ENCODE measurements around the gene HS6ST2. TPM values are rescaled to one million over a fixed set of nuclear protein-coding genes. Genes with fewer than 3 reads are reported as not detected.
A peak's percentile ranks its signal among the peaks of the same experiment; 100 is the strongest.

Gene HS6ST2
- total and polyA plus RNA-seq, 9 donors = 27.8 to 52.3 (median 38.8) TPM

DNA sequence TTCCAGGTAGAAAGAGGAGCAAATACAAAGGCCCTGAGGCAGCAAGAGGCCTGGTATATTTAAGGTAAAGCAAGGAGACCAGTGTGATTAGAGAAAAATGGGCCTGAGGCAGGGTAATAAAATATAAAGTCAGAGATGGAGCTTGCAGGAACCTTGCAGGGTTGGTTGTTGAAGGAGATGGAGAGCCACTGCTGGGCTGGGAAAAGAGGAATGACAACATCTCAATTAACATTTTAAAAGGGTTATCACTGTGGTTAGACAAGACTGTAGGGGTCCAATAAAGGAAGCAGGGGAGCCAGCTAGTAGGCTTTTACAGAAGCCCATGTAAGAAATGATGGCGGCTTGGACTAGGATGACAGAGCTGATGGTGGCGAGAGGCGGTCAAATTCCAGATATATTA, 264.0 kb downstream of the HS6ST2 start:
- DNase-seq = no peak
- Histone ChIP-seq H3K36me3 (ENCODE audit: control insufficient read depth, insufficient read depth, low read length) (no peaks in the 10 kb centered on the region), H3K4me1 (ENCODE audit: control insufficient read depth, insufficient read depth, low read length) (no peaks in the 10 kb centered on the region), H3K27me3 (ENCODE audit: control insufficient read depth, insufficient read depth, low read length) (peaks cover 32% of the 10 kb centered on the region), H3K27ac (ENCODE audit: low read length) (no peak overlapping the region), H3K4me3 (ENCODE audit: low read length) (no peak overlapping the region), H3K9me3 (replicated peaks; ENCODE audit: control insufficient read depth, low read depth, low read length) (no peaks in the 10 kb centered on the region)
- WGBS (ENCODE audit: insufficient coverage) = 91% methylated on average over 3 of the region's 3 CpGs

DNA sequence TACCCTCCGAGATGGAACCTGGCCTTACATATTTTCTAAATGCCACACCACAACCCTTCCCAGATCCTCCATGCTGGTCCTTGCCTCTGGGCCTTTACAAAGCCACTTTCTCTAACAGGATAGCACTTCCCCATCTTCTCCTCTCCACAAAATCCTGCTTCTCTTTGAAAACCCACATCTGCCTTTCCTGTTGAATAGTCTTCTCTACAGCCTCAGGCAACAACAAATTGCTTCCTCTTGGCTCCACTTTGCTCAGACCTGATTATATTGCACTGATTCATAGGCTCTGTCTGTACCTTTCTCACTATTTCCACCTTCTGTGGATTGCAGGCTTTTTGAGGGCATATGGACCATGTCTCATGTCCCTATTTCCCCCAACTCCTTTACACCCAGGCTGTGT, 265.9 kb downstream of the HS6ST2 start:
- no peaks in the 10 kb centered on the region for H3K36me3 ChIP-seq (ENCODE audit: control insufficient read depth, insufficient read depth, low read length)
- H3K27ac ChIP-seq (ENCODE audit: low read length) = no peak overlapping the region
- no peak for DNase-seq
- H3K27me3 ChIP-seq (ENCODE audit: control insufficient read depth, insufficient read depth, low read length) = peaks cover 34% of the 10 kb centered on the region
- H3K4me1 ChIP-seq (ENCODE audit: control insufficient read depth, insufficient read depth, low read length) = no peaks in the 10 kb centered on the region
- H3K4me3 ChIP-seq (ENCODE audit: low read length) = no peak overlapping the region
- WGBS (ENCODE audit: insufficient coverage) = 86% methylated on average over 1 of the region's 1 CpG
- no peaks in the 10 kb centered on the region for H3K9me3 ChIP-seq (replicated peaks; ENCODE audit: control insufficient read depth, low read depth, low read length)

DNA sequence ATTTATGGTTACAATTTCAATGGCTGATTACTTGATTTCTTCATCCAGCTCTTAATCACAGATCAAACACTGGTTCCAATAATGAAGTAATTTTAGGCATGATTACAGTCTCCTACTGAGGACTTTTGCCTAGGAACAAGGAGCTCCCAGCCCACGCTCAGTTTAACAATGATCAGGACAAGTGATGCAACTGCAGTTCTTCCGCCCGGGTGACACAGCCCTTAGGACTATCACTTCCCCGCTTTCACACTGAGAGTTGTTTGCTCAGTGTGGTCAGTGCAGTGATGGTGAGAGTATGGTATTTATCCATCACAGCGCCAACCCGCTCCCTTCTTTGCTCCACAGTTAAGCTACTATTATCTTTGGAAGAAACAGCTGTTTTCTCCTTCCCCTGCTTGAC, 266.4 kb downstream of the HS6ST2 start:
- H3K27me3 ChIP-seq (ENCODE audit: control insufficient read depth, insufficient read depth, low read length) = peaks cover 37% of the 10 kb centered on the region
- WGBS (ENCODE audit: insufficient coverage) = no CpG with 5 or more reads among the region's 6 CpGs
- no peaks in the 10 kb centered on the region for H3K9me3 ChIP-seq (replicated peaks; ENCODE audit: control insufficient read depth, low read depth, low read length)
- H3K4me3 ChIP-seq (ENCODE audit: low read length) = no peak overlapping the region
- no peak overlapping the region for H3K27ac ChIP-seq (ENCODE audit: low read length)
- DNase-seq = no peak
- H3K4me1 ChIP-seq (ENCODE audit: control insufficient read depth, insufficient read depth, low read length) = no peaks in the 10 kb centered on the region
- H3K36me3 ChIP-seq (ENCODE audit: control insufficient read depth, insufficient read depth, low read length) = no peaks in the 10 kb centered on the region

DNA sequence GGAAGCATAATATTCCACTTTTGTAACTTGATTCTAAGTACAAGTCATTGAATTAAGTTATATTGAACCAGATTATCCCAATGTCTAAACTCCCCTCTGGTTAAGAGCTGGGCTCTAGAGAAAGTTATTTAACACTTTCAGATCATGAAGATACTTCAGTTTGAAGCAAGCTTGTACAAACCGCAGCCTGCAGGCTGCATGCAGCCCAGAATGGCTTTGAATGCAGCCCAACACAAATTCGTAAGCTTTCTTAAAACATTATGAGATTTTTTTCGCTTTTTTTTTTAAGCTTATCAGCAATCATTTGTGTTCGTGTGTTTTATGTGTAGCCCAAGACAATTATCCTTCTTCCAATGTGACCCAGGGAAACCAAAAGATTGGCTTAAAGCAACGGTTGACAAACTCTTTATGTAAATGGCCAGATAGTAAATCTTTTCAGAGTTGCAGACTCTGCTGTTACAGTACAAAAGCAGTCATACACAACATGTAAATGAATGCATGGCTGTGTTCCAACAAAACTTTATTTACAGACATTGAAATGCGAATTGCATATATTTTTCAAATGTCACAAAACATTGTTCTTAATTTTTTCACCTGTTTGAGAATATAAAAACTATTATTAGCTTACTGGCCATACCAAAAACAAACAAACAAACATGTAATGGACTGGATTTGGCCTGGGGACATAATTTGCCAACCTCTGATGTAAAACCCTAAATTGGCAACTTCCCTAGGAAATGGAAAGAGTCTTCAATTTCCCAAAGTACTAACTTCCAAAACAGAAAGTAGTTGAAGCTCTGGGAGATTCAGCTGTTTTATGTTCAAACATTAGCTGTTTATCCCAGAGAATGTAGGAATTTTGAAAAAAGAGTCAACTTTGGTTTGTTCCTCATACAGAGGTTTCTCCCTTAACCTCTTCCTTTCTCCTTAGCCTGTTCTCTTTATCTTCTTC, 268.5 kb downstream of the HS6ST2 start:
- no peaks in the 10 kb centered on the region for H3K9me3 ChIP-seq (replicated peaks; ENCODE audit: control insufficient read depth, low read depth, low read length)
- no peaks in the 10 kb centered on the region for H3K36me3 ChIP-seq (ENCODE audit: control insufficient read depth, insufficient read depth, low read length)
- DNase-seq = peak; percentile 24
- no peak overlapping the region for H3K4me3 ChIP-seq (ENCODE audit: low read length)
- WGBS (ENCODE audit: insufficient coverage) = 80% methylated on average over 1 of the region's 6 CpGs
- H3K27me3 ChIP-seq (ENCODE audit: control insufficient read depth, insufficient read depth, low read length) = peaks cover 35% of the 10 kb centered on the region
- no peak overlapping the region for H3K27ac ChIP-seq (ENCODE audit: low read length)
- no peaks in the 10 kb centered on the region for H3K4me1 ChIP-seq (ENCODE audit: control insufficient read depth, insufficient read depth, low read length)

DNA sequence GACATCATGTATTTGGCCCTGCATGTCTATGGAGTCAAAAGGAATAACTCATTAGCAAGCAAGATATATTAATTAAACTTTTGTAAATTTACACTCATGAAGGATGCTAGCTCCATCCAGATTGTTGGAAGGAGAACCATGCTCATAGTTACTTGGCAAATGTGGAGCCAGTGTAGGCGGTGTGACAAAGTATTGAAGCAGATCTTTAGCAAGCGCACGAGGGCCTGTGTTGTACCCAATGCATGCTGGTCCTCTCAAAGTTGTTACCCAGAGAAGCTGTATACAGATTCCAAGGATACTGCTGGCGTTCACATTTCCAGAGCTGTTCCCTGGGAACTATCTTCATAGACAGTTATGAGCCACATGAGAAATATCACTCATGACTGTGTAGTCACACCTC, 273.2 kb downstream of the HS6ST2 start:
- no peaks in the 10 kb centered on the region for H3K4me1 ChIP-seq (ENCODE audit: control insufficient read depth, insufficient read depth, low read length)
- DNase-seq = no peak
- no peak overlapping the region for H3K4me3 ChIP-seq (ENCODE audit: low read length)
- WGBS (ENCODE audit: insufficient coverage) = 73% methylated on average over 4 of the region's 4 CpGs
- no peak overlapping the region for H3K27ac ChIP-seq (ENCODE audit: low read length)
- H3K36me3 ChIP-seq (ENCODE audit: control insufficient read depth, insufficient read depth, low read length) = no peaks in the 10 kb centered on the region
- no peaks in the 10 kb centered on the region for H3K9me3 ChIP-seq (replicated peaks; ENCODE audit: control insufficient read depth, low read depth, low read length)
- H3K27me3 ChIP-seq (ENCODE audit: control insufficient read depth, insufficient read depth, low read length) = peaks cover 16% of the 10 kb centered on the region

DNA sequence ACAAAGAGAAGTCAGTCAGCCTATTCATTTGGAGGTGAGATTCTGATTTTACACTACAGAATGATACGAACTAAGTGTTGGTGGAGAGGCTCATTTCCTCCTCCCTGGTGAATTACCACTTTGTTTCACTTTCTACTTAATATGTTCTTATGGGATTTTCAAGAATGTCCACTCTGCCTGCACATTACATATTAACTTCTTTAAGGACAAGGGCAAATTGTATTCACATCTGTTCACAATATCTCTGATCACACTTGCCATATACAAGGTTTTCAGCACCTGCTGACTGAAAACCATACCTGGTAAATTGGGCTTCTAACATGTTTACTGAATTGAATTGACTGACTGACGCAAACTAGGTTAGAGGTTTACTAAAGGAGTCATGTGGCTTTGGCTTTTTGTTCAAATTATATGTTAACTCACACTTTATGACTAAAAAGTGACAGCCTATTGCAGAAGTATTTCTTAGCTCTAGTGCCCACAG, 281.2 kb downstream of the HS6ST2 start:
- Histone ChIP-seq H3K9me3 (replicated peaks; ENCODE audit: control insufficient read depth, low read depth, low read length) (no peaks in the 10 kb centered on the region), H3K4me1 (ENCODE audit: control insufficient read depth, insufficient read depth, low read length) (no peaks in the 10 kb centered on the region), H3K36me3 (ENCODE audit: control insufficient read depth, insufficient read depth, low read length) (no peaks in the 10 kb centered on the region), H3K27me3 (ENCODE audit: control insufficient read depth, insufficient read depth, low read length) (peaks cover 14% of the 10 kb centered on the region), H3K27ac (ENCODE audit: low read length) (no peak overlapping the region), H3K4me3 (ENCODE audit: low read length) (no peak overlapping the region)
- DNase-seq = no peak
- WGBS (ENCODE audit: insufficient coverage) = no CpG with 5 or more reads among the region's 2 CpGs

DNA sequence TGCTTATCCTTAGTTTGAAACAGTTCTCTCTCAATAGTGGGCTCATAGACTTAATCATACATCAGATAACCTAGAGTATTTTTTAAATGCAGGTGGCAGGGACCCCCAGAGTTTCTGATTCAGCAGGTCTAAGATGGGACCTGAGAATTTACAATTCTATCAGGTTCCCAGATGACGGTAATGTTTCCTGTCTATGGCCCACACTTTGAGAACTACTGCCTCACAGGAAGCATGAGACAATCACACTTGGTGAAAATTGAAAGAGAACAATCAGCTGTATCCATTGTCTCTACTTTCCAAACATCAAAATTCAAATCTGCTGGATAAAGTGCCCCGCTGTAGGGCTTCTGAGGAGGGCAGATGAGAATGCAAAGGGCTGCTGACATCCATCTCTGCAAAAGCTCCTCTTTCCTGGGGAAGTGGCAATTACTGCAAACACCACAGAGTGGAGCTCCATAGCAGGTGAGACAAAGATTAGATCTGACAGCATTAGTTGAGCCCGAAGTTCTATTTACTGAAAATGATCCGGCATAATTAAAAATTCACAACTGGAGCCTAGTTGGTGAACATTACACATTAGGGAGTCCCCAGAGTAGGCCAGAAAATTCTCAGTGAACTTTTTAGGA, 281.8 kb downstream of the HS6ST2 start:
- H3K4me3 ChIP-seq (ENCODE audit: low read length) = no peak overlapping the region
- 61% methylated on average over 2 of the region's 4 CpGs for WGBS (ENCODE audit: insufficient coverage)
- H3K4me1 ChIP-seq (ENCODE audit: control insufficient read depth, insufficient read depth, low read length) = no peaks in the 10 kb centered on the region
- no peak overlapping the region for H3K27ac ChIP-seq (ENCODE audit: low read length)
- DNase-seq = peak; percentile 28
- H3K9me3 ChIP-seq (replicated peaks; ENCODE audit: control insufficient read depth, low read depth, low read length) = no peaks in the 10 kb centered on the region
- H3K27me3 ChIP-seq (ENCODE audit: control insufficient read depth, insufficient read depth, low read length) = peaks cover 14% of the 10 kb centered on the region
- no peaks in the 10 kb centered on the region for H3K36me3 ChIP-seq (ENCODE audit: control insufficient read depth, insufficient read depth, low read length)

DNA sequence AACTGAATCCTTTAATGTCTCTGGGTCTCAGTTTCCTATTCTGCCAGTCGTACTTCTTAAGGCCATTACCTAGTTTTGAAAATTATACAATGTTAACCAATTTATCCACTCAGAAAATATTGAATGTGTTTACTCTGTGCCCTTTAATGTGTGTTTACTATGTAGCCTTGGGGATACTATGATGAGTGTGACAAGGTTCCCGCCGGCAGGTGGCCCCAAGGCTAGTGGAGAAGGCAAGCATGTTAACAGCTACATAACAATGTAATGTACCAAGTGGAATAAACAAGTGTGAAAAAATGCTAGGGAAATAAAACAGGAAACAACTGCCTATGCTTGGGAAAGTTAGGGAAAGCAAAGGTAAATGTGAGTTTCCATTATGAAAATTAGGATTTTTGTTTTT, 282.3 kb downstream of the HS6ST2 start:
- WGBS (ENCODE audit: insufficient coverage) = no CpG with 5 or more reads among the region's 3 CpGs
- Histone ChIP-seq H3K36me3 (ENCODE audit: control insufficient read depth, insufficient read depth, low read length) (no peaks in the 10 kb centered on the region), H3K4me1 (ENCODE audit: control insufficient read depth, insufficient read depth, low read length) (no peaks in the 10 kb centered on the region), H3K4me3 (ENCODE audit: low read length) (no peak overlapping the region), H3K27ac (ENCODE audit: low read length) (no peak overlapping the region), H3K27me3 (ENCODE audit: control insufficient read depth, insufficient read depth, low read length) (peaks cover 17% of the 10 kb centered on the region), H3K9me3 (replicated peaks; ENCODE audit: control insufficient read depth, low read depth, low read length) (no peaks in the 10 kb centered on the region)
- no peak for DNase-seq

DNA sequence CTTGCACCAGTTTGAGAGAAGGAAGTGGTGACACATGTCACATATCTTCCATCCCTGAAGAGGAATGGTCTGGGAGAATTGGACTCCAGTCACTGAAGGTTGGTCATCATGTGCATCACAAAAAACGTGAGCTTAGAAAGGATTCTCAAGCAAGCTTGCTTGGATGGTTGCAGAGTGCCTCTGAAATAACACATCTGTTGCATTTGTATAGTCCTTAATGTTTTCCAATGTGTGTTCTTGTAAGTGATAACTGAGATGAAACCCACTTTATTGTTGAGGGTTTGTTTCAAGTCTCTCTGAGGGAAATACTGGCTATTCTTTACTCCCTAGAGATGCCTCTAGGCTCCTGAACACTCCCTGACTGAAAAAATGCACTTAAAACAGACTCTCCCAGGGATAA, 285.1 kb downstream of the HS6ST2 start:
- DNase-seq = no peak
- Histone ChIP-seq H3K36me3 (ENCODE audit: control insufficient read depth, insufficient read depth, low read length) (no peaks in the 10 kb centered on the region), H3K9me3 (replicated peaks; ENCODE audit: control insufficient read depth, low read depth, low read length) (no peaks in the 10 kb centered on the region), H3K4me1 (ENCODE audit: control insufficient read depth, insufficient read depth, low read length) (no peaks in the 10 kb centered on the region), H3K27me3 (ENCODE audit: control insufficient read depth, insufficient read depth, low read length) (peaks cover 29% of the 10 kb centered on the region), H3K27ac (ENCODE audit: low read length) (no peak overlapping the region), H3K4me3 (ENCODE audit: low read length) (no peak overlapping the region)
- WGBS (ENCODE audit: insufficient coverage) = no CpG with 5 or more reads among the region's 1 CpG

DNA sequence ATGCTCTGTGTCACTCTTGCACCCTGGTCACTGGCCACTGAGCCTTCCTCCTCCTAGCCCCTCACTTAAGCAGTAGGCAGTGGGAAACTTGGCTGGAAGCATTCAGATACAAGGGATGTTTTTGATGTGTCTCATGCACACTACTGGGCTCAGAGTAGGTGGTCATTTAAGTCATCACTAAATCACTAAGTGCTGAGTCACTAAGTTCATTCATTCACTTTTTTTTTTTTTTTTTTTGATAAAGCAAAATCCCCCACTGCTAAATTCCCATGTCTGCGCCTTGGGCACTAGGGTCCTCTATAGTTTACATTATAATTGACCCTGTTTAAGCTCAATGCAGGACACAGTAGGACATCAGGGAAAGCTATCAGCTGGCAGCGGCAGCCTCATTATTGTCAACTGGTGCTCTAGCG, 287.2 kb downstream of the HS6ST2 start:
- WGBS (ENCODE audit: insufficient coverage) = no CpG with 5 or more reads among the region's 3 CpGs
- Histone ChIP-seq H3K27me3 (ENCODE audit: control insufficient read depth, insufficient read depth, low read length) (peaks cover 29% of the 10 kb centered on the region), H3K9me3 (replicated peaks; ENCODE audit: control insufficient read depth, low read depth, low read length) (no peaks in the 10 kb centered on the region), H3K4me1 (ENCODE audit: control insufficient read depth, insufficient read depth, low read length) (no peaks in the 10 kb centered on the region), H3K4me3 (ENCODE audit: low read length) (no peak overlapping the region), H3K36me3 (ENCODE audit: control insufficient read depth, insufficient read depth, low read length) (no peaks in the 10 kb centered on the region), H3K27ac (ENCODE audit: low read length) (no peak overlapping the region)
- no peak for DNase-seq
